ENCODE data around the gene DDRGK1. TPM values are rescaled to one million over a fixed set of nuclear protein-coding genes. Genes with fewer than 3 reads are reported as not detected.

DDRGK1 gene
- total RNA-seq, 1 experiment from 2014 or later = 65.5 TPM

Other genes with a start within 250 kb of the DDRGK1 start
- gene GNRH2, start 161.1 kb downstream of the DDRGK1 start, total RNA-seq (2021; ENCODE audit: unreplicated experiment) = 0.49 TPM
- 52.7 TPM for gene MRPS26, start 158.6 kb downstream of the DDRGK1 start, total RNA-seq (2021; ENCODE audit: unreplicated experiment)
- gene OXT, start 133.1 kb downstream of the DDRGK1 start, total RNA-seq (2021; ENCODE audit: unreplicated experiment) = not detected
- gene AVP, start 120.0 kb downstream of the DDRGK1 start, total RNA-seq (2021; ENCODE audit: unreplicated experiment) = not detected
- gene FASTKD5, start 44.8 kb downstream of the DDRGK1 start, total RNA-seq (2021; ENCODE audit: unreplicated experiment) = 16.3 TPM
- 6.6 TPM for gene UBOX5, start 44.8 kb downstream of the DDRGK1 start, total RNA-seq (2021; ENCODE audit: unreplicated experiment)
- 5.2 TPM for gene LZTS3, start 31.1 kb downstream of the DDRGK1 start, total RNA-seq (2021; ENCODE audit: unreplicated experiment)
- gene ITPA, start 4.8 kb upstream of the DDRGK1 start, total RNA-seq (2021; ENCODE audit: unreplicated experiment) = 107 TPM
- gene SLC4A11, start 34.5 kb upstream of the DDRGK1 start, total RNA-seq (2021; ENCODE audit: unreplicated experiment) = 144 TPM
- 7.4 TPM for gene DNAAF9, start 203.0 kb upstream of the DDRGK1 start, total RNA-seq (2021; ENCODE audit: unreplicated experiment)